Hepatocyte (in vitro differentiated cells): Measurements from ENCODE around the gene FYN.

Experiments used
- CTCF ChIP-seq: fragments of 200-600 bp; sonication (generic); IDR thresholded peaks from 2 replicates; pipeline ENCODE4 v1.5.1; 2016; ENCODE audit warnings: antibody characterized with exemption, mild to moderate bottlenecking; ENCODE audit not compliant: poor library complexity
- EZH2 ChIP-seq: fragments of 200-600 bp; sonication (generic); IDR thresholded peaks from 2 replicates; pipeline ENCODE4 v1.6.1; 2016; ENCODE audit warnings: antibody characterized with exemption, mild to moderate bottlenecking, borderline replicate concordance
- EZH2phosphoT487 ChIP-seq: fragments of 200-600 bp; sonication (generic); IDR thresholded peaks from one replicate; pipeline ENCODE4 v1.6.1; 2018; ENCODE audit warnings: antibody characterized with exemption, mild to moderate bottlenecking, low read depth, moderate library complexity; ENCODE audit not compliant: unreplicated experiment, severe bottlenecking

DNA sequence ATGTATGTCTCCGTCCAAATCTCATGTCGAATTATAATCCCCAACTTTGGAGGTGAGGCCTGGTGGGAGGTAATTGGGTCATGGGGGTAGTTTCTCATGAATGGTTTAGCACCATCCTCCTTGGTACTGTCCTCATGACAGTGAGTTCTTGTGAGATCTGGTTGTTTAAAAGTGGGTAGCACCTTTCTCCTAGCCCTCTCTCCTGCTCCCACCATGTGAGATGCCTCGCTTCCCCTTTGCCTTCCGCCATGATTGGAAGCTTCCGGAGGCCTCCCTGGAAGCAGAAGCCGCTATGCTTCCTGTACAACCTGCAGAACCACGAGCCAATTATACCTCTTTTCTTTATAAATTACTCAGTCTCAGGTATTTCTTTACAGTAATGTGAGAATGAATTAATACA is 123.1 kb downstream of the FYN start:
- no peak for TF ChIP-seq CTCF
- TF ChIP-seq EZH2: no peak
- TF ChIP-seq EZH2phosphoT487: no peak
